ENCODE measurements around the gene FOXF1. TPM values are rescaled to one million over a fixed set of nuclear protein-coding genes. Genes with fewer than 3 reads are reported as not detected.
A peak's percentile ranks its signal among the peaks of the same experiment; 100 is the strongest.

FOXF1 gene
- not detected for total RNA-seq

DNA sequence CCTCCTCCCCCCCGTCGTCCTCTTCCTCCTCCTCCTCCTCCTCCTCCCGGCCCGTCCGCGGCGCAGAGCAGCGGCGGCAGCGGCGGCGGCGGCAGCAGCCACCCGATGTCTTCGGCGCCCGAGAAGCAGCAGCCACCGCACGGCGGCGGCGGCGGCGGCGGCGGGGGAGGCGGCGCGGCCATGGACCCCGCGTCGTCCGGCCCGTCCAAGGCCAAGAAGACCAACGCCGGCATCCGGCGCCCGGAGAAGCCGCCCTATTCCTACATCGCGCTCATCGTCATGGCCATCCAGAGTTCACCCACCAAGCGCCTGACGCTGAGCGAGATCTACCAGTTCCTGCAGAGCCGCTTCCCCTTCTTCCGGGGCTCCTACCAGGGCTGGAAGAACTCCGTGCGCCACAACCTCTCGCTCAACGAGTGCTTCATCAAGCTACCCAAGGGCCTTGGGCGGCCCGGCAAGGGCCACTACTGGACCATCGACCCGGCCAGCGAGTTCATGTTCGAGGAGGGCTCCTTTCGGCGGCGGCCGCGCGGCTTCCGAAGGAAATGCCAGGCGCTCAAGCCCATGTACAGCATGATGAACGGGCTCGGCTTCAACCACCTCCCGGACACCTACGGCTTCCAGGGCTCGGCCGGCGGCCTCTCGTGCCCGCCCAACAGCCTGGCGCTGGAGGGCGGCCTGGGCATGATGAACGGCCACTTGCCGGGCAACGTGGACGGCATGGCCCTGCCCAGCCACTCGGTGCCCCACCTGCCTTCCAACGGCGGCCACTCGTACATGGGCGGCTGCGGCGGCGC is at the start of gene FOXF1:
FOXF1 (plus strand) TSS at position 63 of the 797 bp plus-strand sequence; CDS start at position 106, 43 bp downstream.
- DNase-seq = peak; percentile 19
- peak within 1 kb of the TSS; percentile 74 for H3K4me3 Mint-ChIP-seq
- no peaks in the 10 kb centered on the region for H3K9me3 Mint-ChIP-seq
- H3K4me1 Mint-ChIP-seq = peaks cover 22% of the 10 kb centered on the region
- peaks cover 10% of the 10 kb centered on the region for H3K36me3 Mint-ChIP-seq (ENCODE audit: low read depth)
- H3K27me3 Mint-ChIP-seq = peaks cover 67% of the 10 kb centered on the region
- CTCF ChIA-PET = no interaction called here
- POLR2A ChIA-PET = no interaction called here
- H3K27ac Mint-ChIP-seq = peak within 1 kb of the TSS; percentile 44

- Mint-ChIP-seq H3K9me3 (peaks cover 12% of the 10 kb centered on the region), H3K27me3 (no peaks in the 10 kb centered on the region), H3K36me3 (ENCODE audit: low read depth) (no peaks in the 10 kb centered on the region), H3K4me3 (no peak overlapping the region), H3K27ac (no peak overlapping the region), H3K4me1 (no peaks in the 10 kb centered on the region)
- DNase-seq = no peak
- POLR2A ChIA-PET = no interaction called here
- CTCF ChIA-PET = no interaction called here
These were observed 49.3 kb upstream of the FOXF1 start for GRCh38 chr16:86461037-86461436.

DNA sequence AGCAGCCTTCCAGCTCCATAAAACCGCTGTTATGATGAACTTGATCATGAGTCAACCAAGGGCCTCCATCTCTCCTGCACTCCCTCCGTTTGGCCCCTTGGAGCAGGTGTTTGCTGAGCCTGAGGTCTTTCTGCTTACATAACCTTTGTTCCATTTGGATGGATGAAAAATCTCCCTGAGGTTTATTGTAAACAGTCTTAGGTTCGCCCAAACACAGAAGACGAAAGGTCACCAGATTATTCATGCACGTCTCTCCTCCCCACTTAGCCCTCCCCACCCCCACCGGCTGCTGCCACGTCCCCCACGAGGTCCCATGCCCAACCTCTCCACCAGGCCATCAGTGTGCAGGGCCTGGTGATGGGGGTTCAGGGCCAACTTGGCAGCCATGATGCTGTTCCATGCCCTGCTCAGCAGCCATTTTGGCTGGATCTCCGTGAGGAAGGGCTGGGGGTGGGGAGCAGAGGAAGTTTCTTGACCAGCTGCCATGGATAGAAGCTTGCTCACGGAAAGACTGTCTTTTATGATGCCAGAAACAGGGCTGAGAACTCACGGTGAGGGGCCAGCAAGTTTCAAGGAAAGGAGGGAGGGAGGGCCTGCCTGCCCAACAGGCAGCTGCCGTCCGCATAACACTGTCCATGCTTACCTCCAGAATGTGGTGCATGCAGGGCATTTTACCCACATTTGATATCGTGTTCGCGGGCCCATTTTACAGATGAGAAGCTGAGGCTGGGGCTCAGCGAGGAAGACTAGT is 47.8 kb upstream of the FOXF1 start:
- CTCF ChIA-PET = no interaction called here
- POLR2A ChIA-PET = no interaction called here
- H3K36me3 Mint-ChIP-seq (ENCODE audit: low read depth) = no peaks in the 10 kb centered on the region
- no peaks in the 10 kb centered on the region for H3K27me3 Mint-ChIP-seq
- peaks cover 12% of the 10 kb centered on the region for H3K9me3 Mint-ChIP-seq
- no peak overlapping the region for H3K4me3 Mint-ChIP-seq
- H3K4me1 Mint-ChIP-seq = no peaks in the 10 kb centered on the region
- H3K27ac Mint-ChIP-seq = no peak overlapping the region
- DNase-seq = no peak

GRCh38 chr16:86464044-86464443 is 46.3 kb upstream of the FOXF1 start:
- no peak overlapping the region for H3K27ac Mint-ChIP-seq

GRCh38 chr16:86465434-86465833 is 44.9 kb upstream of the FOXF1 start:
- no peaks in the 10 kb centered on the region for H3K27me3 Mint-ChIP-seq
- peaks cover 12% of the 10 kb centered on the region for H3K9me3 Mint-ChIP-seq
- POLR2A ChIA-PET = no interaction called here
- CTCF ChIA-PET = no interaction called here
- H3K4me1 Mint-ChIP-seq = no peaks in the 10 kb centered on the region
- no peak overlapping the region for H3K27ac Mint-ChIP-seq
- H3K4me3 Mint-ChIP-seq = no peak overlapping the region
- no peak for DNase-seq
- H3K36me3 Mint-ChIP-seq (ENCODE audit: low read depth) = no peaks in the 10 kb centered on the region

More at GRCh38 chr16:86464044-86464443, 46.3 kb upstream of the FOXF1 start:
- peaks cover 12% of the 10 kb centered on the region for H3K9me3 Mint-ChIP-seq
- POLR2A ChIA-PET = no interaction called here
- CTCF ChIA-PET = no interaction called here
- no peak overlapping the region for H3K4me3 Mint-ChIP-seq
- H3K27me3 Mint-ChIP-seq = no peaks in the 10 kb centered on the region
- no peaks in the 10 kb centered on the region for H3K4me1 Mint-ChIP-seq
- no peaks in the 10 kb centered on the region for H3K36me3 Mint-ChIP-seq (ENCODE audit: low read depth)
- no peak for DNase-seq

DNA sequence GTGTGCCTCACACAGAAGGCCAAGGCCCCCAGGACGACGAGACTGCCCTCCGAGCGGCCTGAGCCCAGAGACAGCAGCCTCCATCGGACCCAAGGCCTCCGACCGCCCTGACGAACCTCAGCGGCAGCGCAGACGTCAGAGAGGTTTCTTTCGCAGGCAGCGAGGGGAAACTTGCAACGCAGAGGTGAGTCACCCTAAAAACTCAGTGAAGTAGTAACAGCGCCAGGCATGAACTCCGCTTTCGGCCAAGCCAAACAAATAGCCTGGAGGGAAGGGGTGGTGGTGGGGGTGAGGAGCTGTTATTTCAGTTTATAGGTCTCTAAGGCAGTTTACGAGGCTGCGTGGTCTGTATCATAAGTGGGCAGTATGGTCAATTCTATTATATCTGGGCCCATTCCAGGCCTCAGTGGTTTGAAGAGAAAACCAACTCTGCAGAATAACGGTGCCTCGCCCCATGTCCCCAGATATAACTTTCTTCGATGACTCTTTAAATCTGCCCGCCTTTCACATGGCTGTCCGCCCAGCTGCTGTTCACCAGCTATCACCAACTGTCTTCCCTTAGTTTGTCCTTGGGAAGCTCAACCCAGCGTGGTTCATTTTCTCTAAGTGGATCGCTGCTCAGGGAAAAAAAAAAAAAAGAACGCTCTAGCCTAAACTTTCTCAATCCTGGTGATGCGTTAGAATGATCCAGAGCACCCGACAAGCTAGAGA is 43.5 kb upstream of the FOXF1 start:
- DNase-seq = no peak
- no peak overlapping the region for H3K4me3 Mint-ChIP-seq
- no peak overlapping the region for H3K27ac Mint-ChIP-seq
- CTCF ChIA-PET = no interaction called here
- POLR2A ChIA-PET = no interaction called here
- H3K27me3 Mint-ChIP-seq = no peaks in the 10 kb centered on the region
- no peaks in the 10 kb centered on the region for H3K36me3 Mint-ChIP-seq (ENCODE audit: low read depth)
- peaks cover 9% of the 10 kb centered on the region for H3K9me3 Mint-ChIP-seq
- no peaks in the 10 kb centered on the region for H3K4me1 Mint-ChIP-seq

GRCh38 chr16:86467490-86467889 is 42.8 kb upstream of the FOXF1 start:
- H3K9me3 Mint-ChIP-seq = peaks cover 9% of the 10 kb centered on the region
- no peaks in the 10 kb centered on the region for H3K4me1 Mint-ChIP-seq
- CTCF ChIA-PET = no interaction called here
- H3K27ac Mint-ChIP-seq = no peak overlapping the region
- no peak for DNase-seq
- no peaks in the 10 kb centered on the region for H3K27me3 Mint-ChIP-seq
- POLR2A ChIA-PET = no interaction called here
- H3K4me3 Mint-ChIP-seq = no peak overlapping the region
- H3K36me3 Mint-ChIP-seq (ENCODE audit: low read depth) = no peaks in the 10 kb centered on the region

- Mint-ChIP-seq H3K27me3 (peaks cover 3% of the 10 kb centered on the region), H3K36me3 (ENCODE audit: low read depth) (no peaks in the 10 kb centered on the region), H3K9me3 (no peaks in the 10 kb centered on the region), H3K27ac (no peak overlapping the region), H3K4me1 (no peaks in the 10 kb centered on the region), H3K4me3 (no peak overlapping the region)
- ChIA-PET POLR2A (no interaction called here), CTCF (no interaction called here)
- DNase-seq = no peak
These were observed 39.4 kb upstream of the FOXF1 start for GRCh38 chr16:86470964-86471363.

DNA sequence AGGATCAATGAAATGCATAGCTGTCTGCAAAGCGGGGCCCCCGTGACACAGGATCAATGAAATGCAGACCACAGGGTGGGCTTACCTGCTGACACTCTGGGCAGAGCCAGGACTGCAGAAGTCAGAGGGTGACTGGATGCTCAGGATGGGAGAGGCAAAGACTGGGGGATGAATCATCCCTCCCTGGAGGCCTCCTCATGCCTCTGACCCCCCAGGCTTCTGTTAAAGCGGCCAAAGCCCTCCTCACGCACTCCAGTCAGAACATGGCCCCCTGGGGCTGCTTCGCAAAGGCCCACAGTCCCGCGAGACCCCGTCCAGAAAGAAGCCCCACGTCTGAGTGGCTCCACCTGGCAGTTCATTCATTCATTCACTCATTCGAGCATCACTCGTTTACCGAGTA is 38.4 kb upstream of the FOXF1 start:
- CTCF ChIA-PET = no interaction called here
- POLR2A ChIA-PET = no interaction called here
- Mint-ChIP-seq H3K27ac (no peak overlapping the region), H3K27me3 (peaks cover 5% of the 10 kb centered on the region), H3K4me3 (no peak overlapping the region), H3K9me3 (no peaks in the 10 kb centered on the region), H3K4me1 (no peaks in the 10 kb centered on the region), H3K36me3 (ENCODE audit: low read depth) (no peaks in the 10 kb centered on the region)
- DNase-seq = no peak

GRCh38 chr16:86472366-86472765 is 38.0 kb upstream of the FOXF1 start:
- H3K4me3 Mint-ChIP-seq = no peak overlapping the region
- CTCF ChIA-PET = no interaction called here
- POLR2A ChIA-PET = no interaction called here
- H3K27ac Mint-ChIP-seq = no peak overlapping the region
- peaks cover 7% of the 10 kb centered on the region for H3K27me3 Mint-ChIP-seq
- H3K9me3 Mint-ChIP-seq = no peaks in the 10 kb centered on the region
- H3K36me3 Mint-ChIP-seq (ENCODE audit: low read depth) = no peaks in the 10 kb centered on the region
- DNase-seq = no peak
- no peaks in the 10 kb centered on the region for H3K4me1 Mint-ChIP-seq

DNA sequence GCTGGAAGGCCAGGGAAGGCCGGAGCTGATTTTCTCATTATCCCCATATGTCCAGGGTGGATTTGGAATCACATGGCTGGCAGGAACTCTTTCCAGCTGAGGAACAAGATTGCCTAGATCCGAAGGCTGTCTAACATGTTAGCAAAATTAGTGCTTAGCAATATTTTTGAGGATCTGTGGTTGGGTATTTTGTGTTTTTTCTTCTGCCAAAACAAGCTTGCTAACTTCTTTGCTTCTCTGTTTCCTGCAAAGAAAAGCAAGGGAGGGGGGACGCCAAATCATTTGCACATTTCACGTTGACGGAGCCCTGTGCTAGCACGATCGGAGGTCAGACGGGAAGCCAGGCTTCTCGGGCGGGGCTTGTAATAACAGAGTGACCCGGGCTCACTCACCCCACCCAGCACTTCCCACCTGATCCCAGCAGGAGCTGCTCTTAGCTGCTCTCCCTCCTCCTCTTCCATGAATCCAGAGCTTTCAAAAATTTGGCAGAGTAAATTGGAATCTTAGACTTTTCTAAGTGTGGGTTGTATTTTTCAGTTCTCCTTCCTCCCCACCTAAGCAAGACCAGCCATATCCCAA is 33.3 kb upstream of the FOXF1 start:
- Mint-ChIP-seq H3K4me3 (no peak overlapping the region), H3K27ac (no peak overlapping the region), H3K36me3 (ENCODE audit: low read depth) (no peaks in the 10 kb centered on the region), H3K27me3 (peaks cover 17% of the 10 kb centered on the region), H3K4me1 (no peaks in the 10 kb centered on the region), H3K9me3 (no peaks in the 10 kb centered on the region)
- DNase-seq = no peak
- ChIA-PET CTCF (no interaction called here), POLR2A (no interaction called here)

DNA sequence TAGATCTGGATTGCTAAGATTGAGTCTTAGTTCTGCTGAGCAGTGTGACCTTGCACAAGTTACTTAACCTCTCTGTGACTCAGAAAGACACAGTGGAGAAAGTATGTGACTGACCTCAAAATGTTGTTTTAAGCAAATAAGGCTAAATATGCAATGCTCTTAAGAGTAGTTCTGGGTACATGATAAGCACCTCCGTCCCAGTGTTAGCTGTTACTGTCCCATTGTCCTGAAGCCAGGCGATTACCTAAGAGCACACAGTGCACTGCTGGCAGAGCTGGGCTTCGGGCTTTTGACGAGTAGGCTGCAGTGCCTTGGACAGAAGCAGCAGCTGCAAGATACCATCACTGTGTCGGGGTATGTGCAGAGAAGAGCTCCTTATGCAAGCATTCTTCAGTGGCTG is 32.7 kb upstream of the FOXF1 start:
- H3K4me1 Mint-ChIP-seq = no peaks in the 10 kb centered on the region
- H3K4me3 Mint-ChIP-seq = no peak overlapping the region
- ChIA-PET POLR2A (no interaction called here), CTCF (no interaction called here)
- peaks cover 18% of the 10 kb centered on the region for H3K27me3 Mint-ChIP-seq
- H3K9me3 Mint-ChIP-seq = no peaks in the 10 kb centered on the region
- no peak for DNase-seq
- H3K27ac Mint-ChIP-seq = no peak overlapping the region
- H3K36me3 Mint-ChIP-seq (ENCODE audit: low read depth) = no peaks in the 10 kb centered on the region

- Mint-ChIP-seq H3K36me3 (ENCODE audit: low read depth) (no peaks in the 10 kb centered on the region), H3K4me1 (no peaks in the 10 kb centered on the region), H3K9me3 (no peaks in the 10 kb centered on the region), H3K27ac (no peak overlapping the region), H3K27me3 (peaks cover 18% of the 10 kb centered on the region), H3K4me3 (no peak overlapping the region)
- ChIA-PET CTCF (no interaction called here), POLR2A (no interaction called here)
- no peak for DNase-seq
These were observed 31.5 kb upstream of the FOXF1 start for GRCh38 chr16:86478779-86479178.
